ACHN (cell line): Measurements from ENCODE around the gene FAM20B.
A peak's percentile ranks its signal among the peaks of the same experiment; 100 is the strongest.

Experiments used
- DNase-seq: peaks from one replicate; pipeline ENCODE4 v3.0.0-alpha.2; 2015
- in situ Hi-C: cut with HindIII; loops from 2 replicates; pipeline ENCODE4 v1.10.0; 2017; ENCODE audit warnings: low sequenced_read_pairs, low pct_ligation_motif_present, low pct_unique_long_range_greater_than_20kb

The FAM20B gene

GRCh38 chr1:179042700-179043099 lies 17.0 kb downstream of the FAM20B start:
- in situ Hi-C loops: no loop called here

GRCh38 chr1:179043266-179043665 lies 17.6 kb downstream of the FAM20B start:
- in situ Hi-C loops: no loop called here
- DNase-seq: no peak

More at GRCh38 chr1:179042700-179043099, 17.0 kb downstream of the FAM20B start:
- no peak for DNase-seq

GRCh38 chr1:179043907-179044306 lies 18.2 kb downstream of the FAM20B start:
- DNase-seq: no peak
- in situ Hi-C loops: no loop called here

- DNase-seq: no peak
- in situ Hi-C loops: no loop called here
Measured at GRCh38 chr1:179046808-179047635, 21.3 kb downstream of the FAM20B start.

GRCh38 chr1:179047636-179047997 lies 21.9 kb downstream of the FAM20B start:
- in situ Hi-C loops: no loop called here
- no peak for DNase-seq

GRCh38 chr1:179048339-179049124 lies 22.8 kb downstream of the FAM20B start:
- no peak for DNase-seq
- in situ Hi-C loops: no loop called here

GRCh38 chr1:179052776-179053175 lies 27.1 kb downstream of the FAM20B start:
- in situ Hi-C loops: no loop called here
- no peak for DNase-seq

- in situ Hi-C loops: no loop called here
- DNase-seq: no peak
Measured at GRCh38 chr1:179053486-179053885, 27.8 kb downstream of the FAM20B start.

GRCh38 chr1:179055937-179056336 lies 30.2 kb downstream of the FAM20B start:
- DNase-seq: no peak
- in situ Hi-C loops: no loop called here

- in situ Hi-C loops: no loop called here
Measured at GRCh38 chr1:179058487-179059483, 33.1 kb downstream of the FAM20B start.

GRCh38 chr1:179061360-179062282 lies 35.9 kb downstream of the FAM20B start:
- no peak for DNase-seq

More at GRCh38 chr1:179058487-179059483, 33.1 kb downstream of the FAM20B start:
- DNase-seq: no peak

GRCh38 chr1:179066471-179066870 lies 40.8 kb downstream of the FAM20B start:
- in situ Hi-C loops: no loop called here
- DNase-seq: no peak

More at GRCh38 chr1:179061360-179062282, 35.9 kb downstream of the FAM20B start:
- in situ Hi-C loops: no loop called here

GRCh38 chr1:179077396-179077795 lies 51.7 kb downstream of the FAM20B start:
- in situ Hi-C loops: no loop called here
- DNase-seq: peak; percentile 32

- in situ Hi-C loops: no loop called here
- peak; percentile 81 for DNase-seq
Measured at GRCh38 chr1:179079113-179079761, 53.5 kb downstream of the FAM20B start.

- DNase-seq: no peak
- in situ Hi-C loops: no loop called here
Measured at GRCh38 chr1:179080866-179081686, 55.4 kb downstream of the FAM20B start.

- in situ Hi-C loops: no loop called here
- peak; percentile 89 for DNase-seq
Measured at GRCh38 chr1:179081687-179082332, 56.1 kb downstream of the FAM20B start, which contains the start of gene TOR3A. TOR3A (plus strand) TSS chr1:179082070; CDS start chr1:179082129, 59 bp downstream.
